GM19468 (cell line): ENCODE measurements around the gene MTMR10.

Source experiments
- ATAC-seq: cut with Tn5 transposase; IDR thresholded peaks from one replicate; pipeline ENCODE4 v1.9.1; 2021; ENCODE audit warnings: mild to moderate bottlenecking, moderate library complexity, moderate number of reproducible peaks; ENCODE audit not compliant: unreplicated experiment; ENCODE audit errors: extremely low read depth

Gene MTMR10

DNA sequence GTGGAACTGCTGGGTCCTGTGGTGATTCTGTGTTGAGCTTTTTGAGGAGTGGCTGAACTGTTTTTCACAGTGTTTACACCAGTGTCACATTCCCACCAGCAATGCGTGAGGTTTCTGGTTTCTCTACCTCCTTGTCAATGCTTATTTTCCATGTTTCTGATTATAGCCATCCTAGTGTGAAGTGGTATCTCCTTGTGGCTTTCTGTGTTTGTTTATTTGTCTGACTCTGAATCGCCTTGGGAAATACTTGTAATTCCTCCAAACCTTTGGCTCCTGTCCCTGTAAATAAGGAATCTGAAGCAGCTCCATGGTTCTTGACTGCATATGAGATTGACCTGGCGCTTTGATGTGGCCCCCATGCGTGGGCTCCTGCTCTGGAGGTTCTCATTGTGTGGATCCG, 67.1 kb downstream of the MTMR10 start:
- ATAC-seq, result no peak

DNA sequence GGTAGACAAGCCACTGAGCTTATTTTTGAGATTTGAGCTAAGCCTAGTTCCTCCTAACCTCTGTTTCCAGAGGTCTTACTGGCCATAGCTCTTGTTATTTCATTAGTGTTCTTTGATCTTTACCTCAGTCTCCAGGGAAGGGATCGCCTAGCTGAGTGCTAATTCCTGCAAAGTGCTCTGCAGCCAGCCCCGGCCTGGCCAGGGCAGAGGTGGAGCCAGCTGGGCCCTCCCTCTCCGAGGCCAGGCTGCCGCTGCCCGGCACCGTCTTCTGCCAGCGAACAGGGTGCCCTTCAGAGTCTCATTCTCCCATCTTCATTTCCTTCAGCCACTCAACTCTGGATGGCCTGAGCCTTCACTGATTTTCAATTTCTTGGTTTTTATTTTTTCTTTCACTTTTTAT, 68.0 kb downstream of the MTMR10 start:
- no peak for ATAC-seq

DNA sequence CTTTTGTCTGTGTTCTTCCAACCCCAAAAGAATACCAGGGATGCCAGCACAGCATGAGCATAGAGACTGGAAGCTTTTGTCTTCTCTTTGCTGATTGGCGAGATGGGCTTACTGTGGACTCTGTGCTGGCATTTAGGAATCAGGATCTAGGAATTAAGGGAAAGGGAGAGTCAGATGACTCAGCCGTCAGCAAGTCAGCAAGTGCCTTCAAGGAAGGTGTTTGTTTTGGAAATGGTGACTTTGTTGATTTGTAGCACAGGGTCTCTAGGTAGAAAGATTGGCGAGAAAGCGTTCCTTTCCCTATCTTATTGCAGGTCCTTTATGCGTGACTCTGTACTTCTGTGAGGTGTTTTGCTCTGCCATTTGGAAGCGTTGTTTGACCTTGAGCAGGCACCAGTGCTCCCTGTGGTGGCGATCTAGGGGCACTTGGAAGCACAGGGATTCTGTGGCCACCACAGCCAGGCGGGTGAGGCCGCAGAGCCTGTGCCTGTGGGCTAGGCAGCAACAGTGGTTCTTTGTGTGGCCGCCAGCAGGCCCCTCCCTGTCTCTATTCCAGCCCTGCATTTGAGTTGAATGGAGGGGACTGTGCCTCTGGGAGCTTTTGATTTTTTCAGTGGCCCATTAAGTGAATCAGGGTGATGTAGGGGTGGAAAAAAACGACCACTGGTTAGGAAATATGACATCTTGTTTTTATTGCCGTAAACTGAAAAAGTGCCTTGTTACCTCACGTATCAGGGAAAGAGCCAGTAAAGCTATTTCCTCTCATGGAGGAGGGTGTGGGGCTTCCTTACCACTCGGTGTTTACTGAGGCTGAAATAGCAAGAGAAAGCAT, 68.7 kb downstream of the MTMR10 start:
- ATAC-seq, result no peak

DNA sequence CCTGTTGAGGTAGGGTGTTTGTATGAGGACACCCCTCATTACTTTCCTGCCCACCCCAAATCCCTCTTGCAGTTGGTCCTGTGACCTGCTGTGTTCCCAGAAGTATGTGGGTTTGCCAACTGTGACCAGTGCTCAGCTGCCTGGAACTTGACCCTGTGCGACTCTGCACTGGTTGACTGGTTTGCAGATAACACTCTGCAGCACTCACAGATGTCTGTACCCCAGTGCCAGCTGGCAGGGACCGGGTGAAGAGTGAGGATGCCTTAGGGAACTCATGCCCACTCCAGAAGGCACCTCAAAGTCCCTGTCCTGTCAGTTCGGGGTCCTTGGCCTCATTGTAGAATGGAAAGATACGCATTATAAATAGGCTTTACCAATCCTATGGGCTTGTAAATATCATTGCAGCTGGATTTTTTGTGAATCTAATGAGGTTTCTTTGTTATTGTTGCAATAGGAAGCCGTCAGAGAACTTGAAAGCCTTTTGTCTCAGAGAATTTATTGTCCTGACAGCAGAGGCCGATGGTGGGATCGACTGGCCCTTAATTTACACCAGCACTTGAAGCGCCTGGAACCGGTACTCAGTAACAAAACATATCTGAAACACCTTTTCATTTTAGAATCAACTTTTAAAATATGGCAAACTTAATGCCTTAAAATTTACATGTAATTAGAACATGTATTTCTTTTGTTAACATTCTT, 69.5 kb downstream of the MTMR10 start:
- ATAC-seq, result no peak

DNA sequence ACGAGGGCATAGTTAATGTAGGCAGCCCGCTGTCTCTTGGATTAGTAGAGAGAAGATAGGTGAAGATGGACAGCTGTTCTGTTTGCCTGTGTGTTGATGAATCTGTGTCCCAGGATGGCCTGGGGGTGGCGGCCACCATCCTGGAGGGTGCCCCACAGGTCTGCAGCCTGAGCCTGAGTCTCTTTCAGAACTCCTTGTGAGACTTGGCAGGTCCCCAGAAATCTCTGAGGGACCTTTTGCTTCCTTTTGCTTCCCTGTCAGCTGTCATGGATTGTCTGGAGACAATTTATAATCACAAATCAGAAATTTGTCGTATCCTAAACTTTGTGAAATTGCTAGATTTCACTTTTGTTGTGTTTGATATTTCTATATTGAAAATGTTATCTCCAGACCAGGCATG, 70.3 kb downstream of the MTMR10 start:
- no peak for ATAC-seq

DNA sequence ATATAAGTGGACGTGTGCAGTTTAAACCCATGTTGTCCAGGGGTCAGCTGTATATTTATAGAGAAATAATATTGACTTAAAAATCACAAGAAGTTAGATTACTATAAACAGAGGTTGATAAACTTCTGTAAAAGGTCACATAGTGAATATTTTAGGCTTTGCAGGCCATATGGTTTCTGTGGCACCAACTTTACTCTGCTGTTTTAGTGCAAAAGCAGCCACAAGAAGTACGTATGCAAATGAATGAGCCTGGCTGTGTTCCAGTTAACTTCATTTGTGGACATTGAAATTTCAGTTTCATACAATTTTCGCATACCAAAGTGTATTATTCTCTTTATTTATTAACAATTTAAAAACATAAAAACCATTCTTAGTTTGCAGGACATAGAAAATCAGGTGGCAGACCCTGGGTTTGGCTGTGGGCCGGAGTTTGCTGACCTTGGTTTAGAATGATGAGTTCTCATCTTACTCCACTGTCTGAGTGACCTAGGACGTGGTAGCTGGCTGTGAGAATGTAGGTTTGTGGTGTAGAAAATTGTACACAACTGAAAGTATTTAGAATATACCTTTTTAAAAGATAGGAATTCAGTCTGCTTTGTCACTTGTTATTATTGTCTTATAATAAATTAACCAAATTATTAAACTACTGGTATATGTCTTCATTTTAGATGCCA, 71.4 kb downstream of the MTMR10 start:
- peak; percentile 14 for ATAC-seq

DNA sequence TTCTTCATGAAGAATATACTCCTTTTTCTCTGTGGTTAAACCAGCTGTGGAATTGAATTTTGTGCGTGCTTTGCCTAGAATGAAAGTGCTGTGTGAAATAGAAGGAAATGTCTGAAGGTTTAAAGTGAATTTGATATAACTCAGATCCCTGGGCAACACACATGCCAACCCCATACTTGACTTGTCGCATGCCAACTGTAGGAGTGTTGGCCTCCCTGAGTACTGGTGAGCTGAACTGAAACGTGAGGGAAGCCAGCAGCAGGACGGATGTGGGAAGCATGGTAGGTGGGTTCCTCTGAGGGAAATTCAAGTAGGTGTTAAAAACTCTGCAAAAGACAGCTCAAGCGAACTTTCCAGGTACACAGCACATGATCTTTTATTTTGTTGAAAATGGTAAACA, 73.1 kb downstream of the MTMR10 start:
- no peak for ATAC-seq

DNA sequence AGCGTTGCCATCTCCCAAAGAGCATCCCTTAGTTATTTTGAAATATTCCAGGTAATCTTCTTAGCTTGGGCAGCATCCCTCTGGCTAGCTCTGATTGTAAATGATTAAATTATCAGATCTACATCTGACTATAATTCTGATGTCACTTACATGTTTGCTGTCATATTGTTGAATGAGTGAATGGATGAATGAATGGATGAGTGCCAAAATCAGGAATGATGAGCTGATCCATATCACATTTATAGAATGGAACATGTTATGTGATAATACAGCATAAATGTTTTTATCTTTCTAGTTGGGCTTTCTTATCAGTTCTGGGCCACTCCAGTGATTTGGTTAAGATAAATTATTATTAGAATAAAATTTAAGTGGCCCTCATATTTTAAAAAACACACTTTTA, 73.8 kb downstream of the MTMR10 start:
- ATAC-seq, result no peak

DNA sequence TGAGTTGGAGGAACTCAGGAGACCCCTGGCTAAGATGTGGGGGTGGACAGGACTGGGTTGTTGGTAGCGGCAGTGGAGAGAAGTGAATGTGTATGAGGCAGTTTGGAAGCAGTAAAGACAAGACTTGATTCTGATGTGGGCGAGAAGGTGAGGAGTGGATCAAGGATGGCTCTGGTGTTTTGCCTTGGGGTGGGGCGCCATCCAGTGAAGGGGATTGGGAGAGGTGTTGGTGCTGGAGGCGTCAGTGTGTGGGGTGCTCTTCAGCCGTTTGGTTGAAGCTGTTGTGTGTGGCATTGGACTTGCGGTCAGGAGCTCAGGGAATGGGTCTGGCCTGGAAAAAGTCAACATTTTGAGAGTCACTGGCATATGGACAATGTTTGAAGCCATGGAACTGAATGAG, 74.4 kb downstream of the MTMR10 start:
- ATAC-seq, result no peak

DNA sequence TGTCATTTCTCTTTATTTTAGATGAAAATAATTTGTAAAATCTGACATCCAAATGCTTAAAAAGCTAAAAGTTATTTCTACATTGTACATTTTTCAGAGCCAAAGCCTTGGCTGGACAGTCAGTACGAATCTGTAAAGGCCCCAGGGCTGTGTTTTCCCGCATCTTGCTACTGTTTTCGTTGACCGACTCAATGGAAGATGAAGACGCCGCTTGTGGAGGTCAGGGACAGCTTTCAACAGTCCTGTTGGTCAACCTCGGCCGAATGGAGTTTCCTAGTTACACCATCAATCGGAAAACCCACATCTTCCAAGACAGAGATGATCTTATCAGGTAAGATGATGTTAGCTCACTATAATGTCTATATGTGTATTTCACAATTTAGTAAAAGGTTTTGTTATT, 77.7 kb downstream of the MTMR10 start:
- ATAC-seq, result no peak

DNA sequence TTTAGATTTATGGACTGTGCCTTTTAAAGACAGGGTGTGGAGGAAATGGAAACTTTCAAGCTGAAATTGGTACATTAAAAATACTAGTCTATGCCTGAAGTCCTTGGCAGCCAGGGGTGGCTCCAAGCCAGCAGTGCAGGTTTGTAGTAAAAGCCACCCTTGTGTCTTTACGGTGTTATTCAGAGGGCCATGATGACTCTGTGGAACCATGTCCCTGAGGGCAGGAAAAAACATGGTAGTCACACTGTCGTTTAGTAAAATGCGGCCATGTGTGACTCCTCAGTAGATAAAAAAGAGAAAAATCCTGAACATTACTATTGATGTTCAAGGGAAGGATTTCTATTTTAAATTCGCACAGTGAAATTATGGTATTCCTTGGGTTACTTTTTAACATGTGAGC, 85.1 kb downstream of the MTMR10 start:
- no peak for ATAC-seq

DNA sequence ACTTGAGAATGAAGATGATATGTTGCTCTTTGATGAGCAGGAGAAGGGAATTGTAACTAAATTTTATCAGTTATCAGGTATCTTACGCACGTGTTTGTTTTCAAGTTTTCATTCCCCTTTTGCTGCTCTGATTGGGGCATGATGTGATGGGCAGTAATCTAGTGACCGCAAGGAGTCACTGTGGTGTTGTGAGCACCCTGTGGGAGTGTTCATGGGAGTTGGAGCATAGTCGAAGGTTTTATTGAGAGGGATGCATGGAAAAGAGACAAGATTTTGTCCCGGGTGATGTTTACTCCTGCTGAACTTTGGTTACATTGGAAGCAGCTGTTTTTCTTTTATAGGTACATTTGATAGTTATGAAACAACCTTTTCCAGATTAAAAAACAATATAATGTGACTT, 85.6 kb downstream of the MTMR10 start:
- ATAC-seq, result no peak

DNA sequence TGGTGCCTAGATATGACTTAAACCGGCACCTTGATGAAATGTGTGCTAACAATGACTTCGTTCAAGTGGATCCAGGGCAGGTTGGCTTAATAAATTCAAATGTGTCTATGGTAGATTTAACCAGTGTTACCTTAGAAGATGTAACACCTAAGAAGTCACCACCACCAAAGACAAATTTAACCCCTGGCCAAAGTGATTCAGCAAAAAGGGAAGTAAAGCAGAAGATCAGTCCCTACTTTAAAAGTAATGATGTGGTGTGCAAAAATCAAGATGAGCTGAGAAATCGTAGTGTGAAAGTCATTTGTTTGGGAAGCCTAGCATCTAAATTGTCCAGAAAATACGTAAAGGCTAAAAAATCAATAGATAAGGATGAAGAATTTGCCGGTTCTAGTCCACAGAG, 86.6 kb downstream of the MTMR10 start:
- no peak for ATAC-seq

DNA sequence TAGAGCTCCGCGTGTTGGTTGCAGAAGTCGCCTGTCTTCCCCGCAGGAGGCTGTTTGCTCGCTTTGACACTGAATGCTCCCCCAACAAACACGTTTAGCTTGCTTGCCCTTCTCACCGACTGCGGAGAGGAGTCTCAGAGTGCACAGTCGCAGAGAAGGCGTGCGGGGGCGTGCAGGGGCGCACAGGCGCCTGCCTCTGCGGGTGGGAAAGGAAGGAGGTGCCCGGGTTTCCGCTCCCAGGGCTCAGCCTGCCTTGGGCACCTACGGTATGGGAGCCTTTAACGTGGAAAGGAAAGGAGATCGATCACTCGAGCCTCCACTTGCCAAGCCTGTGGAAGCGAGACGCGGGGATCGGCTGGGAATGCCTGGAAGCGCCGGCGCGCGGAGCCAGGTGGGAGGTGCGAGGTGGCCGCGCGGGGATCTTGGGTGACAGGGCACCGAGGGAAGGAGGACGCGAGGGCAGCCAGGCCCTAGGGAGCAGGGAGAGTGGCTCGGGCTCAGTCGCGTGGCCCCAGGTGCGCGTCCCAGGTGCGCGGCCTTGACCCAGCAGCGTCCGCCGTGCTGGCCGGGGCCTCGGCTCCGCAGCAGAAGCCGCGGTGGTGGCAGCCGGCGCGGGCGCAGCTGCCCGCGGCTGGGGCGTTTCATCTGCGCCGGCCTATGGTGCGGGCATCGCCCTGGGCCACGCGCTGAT, 87.8 kb downstream of the MTMR10 start, which contains the start of gene FAN1:
Gene FAN1, plus strand, starts transcription at position 419 of the 691 bp plus-strand sequence. CDS start 749 bp downstream, outside the sequence.
- peak; percentile 83 for ATAC-seq

DNA sequence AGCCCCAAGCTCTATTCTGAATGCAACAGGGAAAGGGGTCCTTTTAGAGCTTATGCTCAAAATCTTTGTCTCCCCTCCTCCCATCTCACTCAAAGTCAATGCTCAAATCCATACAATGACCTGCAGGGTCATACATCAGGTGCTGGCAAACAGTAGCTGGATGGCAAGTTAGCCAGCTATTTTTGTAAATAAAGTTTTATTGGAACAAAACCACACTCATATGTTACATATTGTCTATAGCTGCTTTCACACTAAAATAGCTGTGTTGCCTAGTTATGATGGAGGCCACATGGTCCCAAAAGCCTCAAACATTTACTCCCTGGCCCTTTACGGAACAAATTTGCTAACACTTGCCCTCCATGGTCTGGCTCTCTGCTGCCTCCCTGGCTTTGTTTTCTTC, 89.5 kb downstream of the MTMR10 start:
- no peak for ATAC-seq

DNA sequence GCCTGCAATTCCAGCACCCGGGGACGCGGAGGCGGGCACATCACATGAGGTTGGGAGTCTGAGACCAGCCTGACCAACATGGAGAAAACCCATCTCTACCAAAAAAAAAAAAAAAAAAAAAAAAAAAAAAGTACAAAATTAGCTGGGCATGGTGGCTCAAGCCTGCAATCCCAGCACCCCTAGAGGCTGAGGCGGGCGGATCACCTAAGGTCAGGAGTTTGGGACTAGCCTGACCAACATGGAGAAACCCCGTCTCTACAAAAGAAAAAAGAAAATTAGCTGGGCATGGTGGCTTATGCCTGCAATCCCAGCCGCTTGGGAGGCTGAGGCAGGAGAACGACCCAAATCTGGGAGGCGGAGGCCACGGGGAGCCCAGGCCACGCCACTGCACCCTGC, 95.2 kb downstream of the MTMR10 start:
- ATAC-seq, result no peak

DNA sequence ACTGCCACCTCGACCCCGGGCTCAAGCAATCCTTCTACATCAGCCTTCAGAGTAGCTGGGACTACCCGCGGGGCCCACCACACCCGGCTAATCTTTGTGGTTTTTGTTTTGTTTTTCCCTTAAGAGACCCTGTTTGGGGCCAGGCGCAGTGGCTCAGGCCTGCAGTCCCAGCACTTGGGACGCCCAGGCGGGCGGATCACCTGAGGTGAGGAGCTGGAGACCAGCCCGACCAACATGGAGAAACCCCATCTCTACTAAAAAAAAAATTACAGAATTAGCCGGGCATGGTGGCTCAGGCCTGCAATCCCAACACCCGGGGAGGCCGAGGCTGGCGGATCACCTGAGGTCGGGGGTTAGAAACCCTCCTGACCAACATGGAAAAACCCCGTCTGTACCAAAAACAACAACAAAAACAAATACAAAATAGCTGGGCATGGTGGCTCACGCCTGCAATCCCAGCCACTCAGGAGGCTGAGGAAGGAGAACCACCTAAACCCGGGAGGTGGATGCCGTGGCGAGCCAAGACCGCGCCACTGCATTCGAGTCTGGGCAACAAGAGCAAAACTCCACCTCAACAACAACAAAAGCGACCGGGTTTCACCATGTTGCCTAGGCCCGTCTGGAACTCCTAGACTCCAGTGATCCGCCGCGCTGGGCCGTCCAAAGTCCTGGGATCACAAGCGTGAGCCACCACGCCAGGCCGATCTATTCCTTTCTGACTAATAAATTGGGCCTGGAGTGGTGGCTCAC, 95.8 kb downstream of the MTMR10 start:
- no peak for ATAC-seq

DNA sequence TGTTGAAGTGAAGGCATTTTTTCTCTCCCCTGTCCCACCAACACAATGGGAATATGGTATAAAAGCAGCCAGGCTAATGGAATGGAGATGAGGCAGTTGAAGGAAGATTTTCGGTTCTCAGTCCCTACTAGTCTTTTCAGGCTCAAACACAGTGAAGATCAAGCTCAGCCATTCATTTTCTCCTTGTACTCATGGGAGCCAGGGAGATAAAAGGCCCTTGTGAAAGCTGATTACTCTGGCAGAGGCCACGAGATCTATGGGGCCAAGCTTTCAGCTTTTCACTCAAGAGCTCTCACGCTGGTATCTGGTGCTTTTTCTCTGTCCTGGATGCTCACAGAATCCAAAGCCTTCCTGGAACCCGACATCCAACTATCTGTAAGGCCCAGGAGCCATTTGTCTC, 102.2 kb downstream of the MTMR10 start:
- ATAC-seq, result no peak
